ENCODE results near the gene TECPR1.

- TF ChIP-seq CTCF (IDR thresholded peaks at IDR 0.05): no peak
- no peak for TF ChIP-seq EP300 (IDR thresholded peaks at IDR 0.05)
Measured at GRCh38 chr7:98231493-98232262, 20.4 kb downstream of the TECPR1 start.
